ENCODE data around the gene INTS7.
"Not testable (repeated sequence)": the region's sequence is repeated elsewhere in the genome, so short reads cannot be mapped to it uniquely, and the experiment has no call there.

INTS7 gene

GRCh38 chr1:212022908-212023307 lies 12.4 kb downstream of the INTS7 start:
- H3K4me1 Mint-ChIP-seq, H3K9me3 Mint-ChIP-seq, CTCF ChIA-PET, H3K27ac Mint-ChIP-seq, H3K27me3 Mint-ChIP-seq, DNase-seq, H3K4me3 Mint-ChIP-seq: not testable (repeated sequence)
- H3K36me3 Mint-ChIP-seq = peaks cover 36% of the 10 kb centered on the region

DNA sequence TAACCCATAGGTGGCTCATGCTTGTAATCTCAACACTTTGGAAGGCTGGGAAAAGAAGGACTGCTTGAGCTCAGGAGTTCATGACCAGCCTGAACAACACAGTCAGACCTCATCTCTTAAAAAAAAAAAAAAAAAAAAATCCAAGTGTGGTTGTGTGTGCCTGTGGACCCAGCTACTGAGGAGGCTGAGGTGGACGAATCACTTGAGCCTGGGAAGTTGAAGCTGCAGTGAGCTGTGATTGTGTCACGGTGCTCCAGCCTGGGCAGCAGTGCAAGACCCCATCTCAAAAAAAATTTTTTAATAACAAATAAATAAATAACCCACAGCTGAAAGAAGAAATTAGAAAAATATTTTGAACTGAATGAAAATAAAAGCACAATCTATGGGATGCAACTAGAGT lies 13.8 kb downstream of the INTS7 start:
- H3K4me3 Mint-ChIP-seq = no peak overlapping the region
- no peak for DNase-seq
- CTCF ChIA-PET = interaction anchor here (0.6 to 2.9 kb wide), 5 partner anchors 13 to 355 kb away, joined by 3 to 13 read pairs (median 3); partner anchors contain the start of genes DTL and INTS7
- no peaks in the 10 kb centered on the region for H3K4me1 Mint-ChIP-seq
- no peaks in the 10 kb centered on the region for H3K27me3 Mint-ChIP-seq
- peaks cover 32% of the 10 kb centered on the region for H3K36me3 Mint-ChIP-seq
- H3K27ac Mint-ChIP-seq = no peak overlapping the region
- peaks cover 9% of the 10 kb centered on the region for H3K9me3 Mint-ChIP-seq

DNA sequence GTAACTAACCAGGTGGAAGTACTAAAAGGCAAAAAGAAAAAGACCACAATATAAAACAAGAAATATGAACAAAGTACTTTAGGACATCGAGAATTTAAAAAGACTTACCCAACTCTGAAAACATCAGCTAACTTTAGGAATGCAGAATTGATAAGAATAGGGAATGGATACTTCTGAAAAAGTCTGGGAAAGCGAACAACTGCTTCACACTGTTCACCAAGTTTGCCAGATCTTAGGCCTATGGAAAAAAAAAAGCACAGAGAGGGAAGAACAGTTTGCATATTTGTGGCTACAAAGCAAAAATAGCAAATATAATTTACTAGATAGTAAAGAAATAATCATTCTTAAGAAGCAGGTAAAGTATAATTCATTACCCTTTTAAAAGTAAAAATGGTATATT lies 14.4 kb downstream of the INTS7 start:
- no peak overlapping the region for H3K27ac Mint-ChIP-seq
- no peaks in the 10 kb centered on the region for H3K4me1 Mint-ChIP-seq
- peaks cover 35% of the 10 kb centered on the region for H3K36me3 Mint-ChIP-seq
- no peak for DNase-seq
- H3K9me3 Mint-ChIP-seq = peaks cover 9% of the 10 kb centered on the region
- no peak overlapping the region for H3K4me3 Mint-ChIP-seq
- CTCF ChIA-PET = interaction anchor here (2.9 kb wide), 1 partner anchor 14 kb away, joined by 13 read pairs; the partner anchor contains the start of genes DTL and INTS7
- no peaks in the 10 kb centered on the region for H3K27me3 Mint-ChIP-seq

- Mint-ChIP-seq H3K9me3 (no peaks in the 10 kb centered on the region), H3K36me3 (peaks cover 28% of the 10 kb centered on the region), H3K4me1 (peaks cover 3% of the 10 kb centered on the region), H3K4me3 (no peak overlapping the region), H3K27me3 (no peaks in the 10 kb centered on the region), H3K27ac (no peak overlapping the region)
- CTCF ChIA-PET = interaction anchor here (0.9 to 3.3 kb wide), 10 partner anchors 8 to 444 kb away, joined by 3 to 21 read pairs (median 4); partner anchors contain the start of genes DTL and INTS7
- no peak for DNase-seq
These were observed 21.7 kb downstream of the INTS7 start for GRCh38 chr1:212013672-212014071.

GRCh38 chr1:212012034-212012740 lies 23.2 kb downstream of the INTS7 start:
- Mint-ChIP-seq H3K27ac (no peak overlapping the region), H3K4me3 (no peak overlapping the region), H3K9me3 (no peaks in the 10 kb centered on the region), H3K36me3 (peaks cover 33% of the 10 kb centered on the region), H3K4me1 (peaks cover 3% of the 10 kb centered on the region), H3K27me3 (no peaks in the 10 kb centered on the region)
- CTCF ChIA-PET = interaction anchor here (1.0 to 3.3 kb wide), 11 partner anchors 17 to 445 kb away, joined by 3 to 21 read pairs (median 4); partner anchors contain the start of genes DTL and INTS7
- DNase-seq = peak; percentile 75

GRCh38 chr1:212010004-212010403 lies 25.4 kb downstream of the INTS7 start:
- Mint-ChIP-seq H3K4me1 (peaks cover 3% of the 10 kb centered on the region), H3K27ac (no peak overlapping the region), H3K9me3 (no peaks in the 10 kb centered on the region), H3K36me3 (peaks cover 30% of the 10 kb centered on the region), H3K27me3 (no peaks in the 10 kb centered on the region), H3K4me3 (no peak overlapping the region)
- no peak for DNase-seq
- CTCF ChIA-PET = interaction anchor here (0.6 to 1.7 kb wide), 9 partner anchors 16 to 446 kb away, joined by 3 to 12 read pairs (median 4); partner anchors contain the start of genes DTL and INTS7

DNA sequence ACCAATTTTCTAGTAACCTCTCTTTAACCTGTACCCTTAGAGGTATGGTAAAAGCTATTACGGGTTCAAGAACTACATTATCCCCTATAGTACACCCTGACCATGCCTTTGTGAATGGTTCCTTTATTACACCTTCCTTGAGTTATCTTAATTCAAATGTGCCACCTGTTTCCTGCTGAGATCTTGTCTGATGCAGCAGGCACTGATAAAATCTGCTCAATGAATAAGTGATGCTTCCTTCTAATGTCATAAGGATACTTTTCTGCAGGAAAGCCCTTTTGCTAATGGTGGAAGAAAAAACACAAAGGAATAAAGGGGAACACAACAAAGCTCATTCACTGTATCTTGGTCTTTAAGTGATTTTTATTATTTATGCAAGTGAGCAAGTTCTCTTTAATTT lies 25.8 kb downstream of the INTS7 start:
- Mint-ChIP-seq H3K27me3 (no peaks in the 10 kb centered on the region), H3K27ac (no peak overlapping the region), H3K4me3 (no peak overlapping the region), H3K36me3 (peaks cover 30% of the 10 kb centered on the region), H3K4me1 (peaks cover 3% of the 10 kb centered on the region), H3K9me3 (no peaks in the 10 kb centered on the region)
- CTCF ChIA-PET = interaction anchor here (1.2 to 1.7 kb wide), 5 partner anchors 26 to 446 kb away, joined by 3 to 12 read pairs (median 7); partner anchors contain the start of genes DTL and INTS7
- no peak for DNase-seq

DNA sequence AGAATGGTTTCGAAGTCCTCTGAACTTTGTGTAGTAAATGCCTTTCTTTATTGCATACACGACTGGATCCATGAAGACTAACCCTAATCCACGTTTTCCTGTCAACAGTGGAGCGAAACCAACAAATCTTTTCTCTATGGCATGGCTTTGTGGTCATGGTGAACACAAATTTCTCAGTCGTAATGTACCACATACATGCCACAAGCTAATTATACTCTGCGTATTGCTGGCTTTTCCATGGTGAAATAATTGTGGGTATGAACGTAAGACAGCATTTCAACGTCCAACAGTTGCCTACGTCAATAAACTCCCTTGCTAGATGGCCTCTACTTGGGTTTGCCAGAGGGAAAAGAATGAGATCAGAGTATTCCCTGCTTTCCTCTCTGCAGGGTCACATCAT lies 27.5 kb downstream of the INTS7 start:
- DNase-seq = no peak
- no peaks in the 10 kb centered on the region for H3K9me3 Mint-ChIP-seq
- CTCF ChIA-PET = interaction anchor here (1.3 kb wide), 1 partner anchor 16 kb away, joined by 4 read pairs; no protein-coding TSS in a partner anchor
- H3K4me1 Mint-ChIP-seq = peaks cover 3% of the 10 kb centered on the region
- H3K36me3 Mint-ChIP-seq = peaks cover 33% of the 10 kb centered on the region
- no peak overlapping the region for H3K4me3 Mint-ChIP-seq
- no peak overlapping the region for H3K27ac Mint-ChIP-seq
- no peaks in the 10 kb centered on the region for H3K27me3 Mint-ChIP-seq

DNA sequence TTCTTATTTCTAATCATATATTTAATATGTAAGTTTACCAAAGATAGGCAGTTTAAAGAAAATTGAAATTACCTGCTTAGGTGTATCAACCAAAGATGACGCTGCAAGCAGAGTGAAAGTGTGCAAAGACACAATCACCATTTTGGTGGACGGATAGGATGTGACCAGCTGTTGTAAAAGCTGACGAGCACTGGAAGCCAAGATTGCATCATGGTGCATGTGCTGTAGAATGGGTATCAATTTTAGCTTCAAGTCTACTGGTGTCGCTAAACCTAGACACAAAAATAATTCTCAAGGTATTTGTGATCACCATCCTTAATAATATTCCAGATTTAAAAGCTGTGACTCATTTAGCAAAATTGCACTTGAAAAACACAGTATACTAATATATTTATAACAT lies 28.2 kb downstream of the INTS7 start:
- no peak overlapping the region for H3K4me3 Mint-ChIP-seq
- no peaks in the 10 kb centered on the region for H3K9me3 Mint-ChIP-seq
- peaks cover 3% of the 10 kb centered on the region for H3K4me1 Mint-ChIP-seq
- DNase-seq = no peak
- CTCF ChIA-PET = interaction anchor here (1.3 kb wide), 1 partner anchor 15 kb away, joined by 4 read pairs; no protein-coding TSS in a partner anchor
- H3K36me3 Mint-ChIP-seq = peaks cover 39% of the 10 kb centered on the region
- no peak overlapping the region for H3K27ac Mint-ChIP-seq
- no peaks in the 10 kb centered on the region for H3K27me3 Mint-ChIP-seq

DNA sequence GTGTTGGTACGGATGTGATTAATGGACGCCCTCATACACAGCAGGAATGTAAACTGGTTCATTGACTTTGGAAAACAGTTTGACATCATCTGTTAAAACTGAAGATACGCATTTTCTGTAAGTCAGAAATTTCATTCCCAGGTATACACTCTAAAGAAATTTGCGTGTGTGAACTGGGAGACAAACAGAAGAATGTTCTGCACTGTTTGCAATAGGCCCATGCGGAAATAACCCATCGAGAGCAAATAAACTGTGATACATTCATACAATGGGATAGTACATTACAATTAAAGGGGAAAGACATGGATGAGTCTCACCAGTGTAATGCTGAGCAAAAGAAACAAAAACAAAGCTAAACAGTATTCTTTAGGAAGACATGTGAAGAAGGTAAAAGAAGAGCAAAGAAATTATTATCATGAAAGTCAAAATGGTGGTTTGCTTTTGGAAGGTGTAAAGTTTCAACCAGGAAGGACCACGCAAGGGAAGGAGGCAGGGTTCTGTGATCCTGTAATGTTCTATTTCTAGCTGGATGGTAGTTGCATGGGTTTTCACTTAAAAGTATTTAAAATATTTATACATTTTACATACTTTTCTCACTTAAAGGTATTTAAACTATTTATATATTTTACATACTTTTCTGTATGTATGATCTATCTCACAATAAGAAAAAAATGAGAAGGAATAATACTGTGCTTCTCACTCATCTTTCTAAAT lies 30.3 kb downstream of the INTS7 start:
- DNase-seq = no peak
- H3K36me3 Mint-ChIP-seq = peaks cover 49% of the 10 kb centered on the region
- no peak overlapping the region for H3K4me3 Mint-ChIP-seq
- no peaks in the 10 kb centered on the region for H3K9me3 Mint-ChIP-seq
- H3K27me3 Mint-ChIP-seq = no peaks in the 10 kb centered on the region
- no peak overlapping the region for H3K27ac Mint-ChIP-seq
- CTCF ChIA-PET = interaction anchor here (0.6 to 1.6 kb wide), 2 partner anchors 307 to 488 kb away, joined by 3 read pairs; no protein-coding TSS in a partner anchor
- no peaks in the 10 kb centered on the region for H3K4me1 Mint-ChIP-seq

DNA sequence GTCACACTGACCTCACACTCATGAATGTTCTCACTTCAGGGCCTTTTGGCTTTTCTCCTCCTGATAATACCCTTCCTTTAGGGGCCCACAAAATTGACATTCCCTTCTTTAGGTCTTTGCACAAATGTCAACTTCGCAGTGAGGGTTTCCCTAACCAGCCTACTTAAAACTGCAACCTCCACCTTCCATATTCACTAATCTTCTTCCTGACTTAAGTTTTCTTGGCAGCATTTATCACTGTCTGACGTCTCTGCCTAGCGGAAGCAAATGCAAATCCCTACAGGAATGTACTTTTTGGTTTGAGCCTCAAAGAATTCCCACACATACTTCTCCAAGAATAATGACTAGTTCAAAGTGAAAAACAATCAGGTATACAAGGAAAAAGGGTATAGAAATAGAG lies 32.8 kb downstream of the INTS7 start:
- CTCF ChIA-PET = no interaction called here
- H3K36me3 Mint-ChIP-seq = peaks cover 53% of the 10 kb centered on the region
- no peak overlapping the region for H3K4me3 Mint-ChIP-seq
- no peaks in the 10 kb centered on the region for H3K9me3 Mint-ChIP-seq
- no peaks in the 10 kb centered on the region for H3K4me1 Mint-ChIP-seq
- no peaks in the 10 kb centered on the region for H3K27me3 Mint-ChIP-seq
- no peak overlapping the region for H3K27ac Mint-ChIP-seq
- no peak for DNase-seq

GRCh38 chr1:211997426-211997825 lies 37.9 kb downstream of the INTS7 start:
- H3K27ac Mint-ChIP-seq, H3K27me3 Mint-ChIP-seq, CTCF ChIA-PET, DNase-seq, H3K4me3 Mint-ChIP-seq, H3K9me3 Mint-ChIP-seq, H3K4me1 Mint-ChIP-seq: not testable (repeated sequence)
- H3K36me3 Mint-ChIP-seq = peaks cover 39% of the 10 kb centered on the region

DNA sequence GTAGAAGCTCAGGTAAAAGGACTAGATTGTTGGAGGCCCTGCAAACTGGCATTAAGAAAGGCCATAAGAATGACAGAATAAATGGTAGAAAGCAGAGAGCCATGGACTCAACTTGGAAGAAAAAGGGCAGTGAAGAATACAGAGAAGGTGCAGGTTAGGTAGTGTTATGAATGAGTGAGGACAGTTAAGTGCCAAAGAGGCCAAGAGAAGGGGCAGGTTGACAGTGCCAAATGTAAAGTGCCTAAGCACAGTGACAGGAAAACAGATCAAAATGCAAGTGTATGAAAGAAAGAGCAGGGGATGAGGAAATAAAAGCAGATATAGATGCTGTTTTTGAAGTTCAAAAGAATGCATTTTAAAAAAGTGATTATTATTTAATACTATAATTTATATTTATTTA lies 43.7 kb downstream of the INTS7 start:
- H3K27ac Mint-ChIP-seq = peak overlapping the region; percentile 9

GRCh38 chr1:211986628-211987254 lies 48.6 kb downstream of the INTS7 start:
- Mint-ChIP-seq H3K4me1 (no peaks in the 10 kb centered on the region), H3K27ac (no peak overlapping the region), H3K4me3 (no peak overlapping the region), H3K27me3 (no peaks in the 10 kb centered on the region), H3K9me3 (no peaks in the 10 kb centered on the region), H3K36me3 (peaks cover 33% of the 10 kb centered on the region)
- no peak for DNase-seq
- CTCF ChIA-PET = interaction anchor here (1.5 kb wide), 1 partner anchor 9 kb away, joined by 4 read pairs; no protein-coding TSS in a partner anchor

More for the DNA sequence above, 43.7 kb downstream of the INTS7 start:
- Mint-ChIP-seq H3K9me3 (no peaks in the 10 kb centered on the region), H3K36me3 (peaks cover 20% of the 10 kb centered on the region), H3K4me1 (no peaks in the 10 kb centered on the region), H3K4me3 (no peak overlapping the region), H3K27me3 (no peaks in the 10 kb centered on the region)
- DNase-seq = no peak
- CTCF ChIA-PET = interaction anchor here (1.5 kb wide), 1 partner anchor 15 kb away, joined by 4 read pairs; no protein-coding TSS in a partner anchor
